Glutamatergic neuron (in vitro differentiated cells): Measurements from ENCODE around the gene DPP9. TPM values are rescaled to one million over a fixed set of nuclear protein-coding genes. Genes with fewer than 3 reads are reported as not detected.

Experiments used
- DNase-seq: peaks from one replicate; pipeline ENCODE4 v3.0.0; 2022
- H3K27ac Mint-ChIP-seq: one replicate; pipeline ENCODE4 v1.8.0; 2020; ENCODE audit warnings: mild to moderate bottlenecking, mixed read lengths, inconsistent platforms; ENCODE audit not compliant: unreplicated experiment
- H3K27me3 Mint-ChIP-seq: one replicate; pipeline ENCODE4 v1.8.0; 2020; ENCODE audit warnings: mild to moderate bottlenecking, moderate library complexity, mixed read lengths, inconsistent platforms; ENCODE audit not compliant: unreplicated experiment
- H3K36me3 Mint-ChIP-seq: one replicate; pipeline ENCODE4 v1.8.0; 2020; ENCODE audit warnings: mild to moderate bottlenecking, mixed read lengths, inconsistent platforms; ENCODE audit not compliant: unreplicated experiment
- H3K4me1 Mint-ChIP-seq: one replicate; pipeline ENCODE4 v1.8.0; 2020; ENCODE audit warnings: mild to moderate bottlenecking, low read depth, mixed read lengths, inconsistent platforms; ENCODE audit not compliant: unreplicated experiment
- H3K4me3 Mint-ChIP-seq: one replicate; pipeline ENCODE4 v1.8.0; 2020; ENCODE audit warnings: mild to moderate bottlenecking, mixed read lengths, inconsistent platforms; ENCODE audit not compliant: unreplicated experiment
- H3K9me3 Mint-ChIP-seq: one replicate; pipeline ENCODE4 v1.8.0; 2020; ENCODE audit warnings: mild to moderate bottlenecking, moderate library complexity, mixed read lengths, inconsistent platforms; ENCODE audit not compliant: unreplicated experiment
- total RNA-seq: library from RNA; stranded (reverse); fragmentation: NEBNext Ultra II Directional; extraction: Animal tissue kit (Norgen Biotek cat#: 25700); gene quantifications from one replicate; pipeline ENCODE4 v1.2.1, GENCODE V29; 2021; ENCODE audit not compliant: unreplicated experiment
- TF ChIP-seq, protein P1 (sequence below): fragments of 200-600 bp; sonication (generic); IDR thresholded peaks from one replicate; pipeline ENCODE4 v1.5.0; 2021; ENCODE audit not compliant: partially characterized antibody, unreplicated experiment

The DPP9 gene
- total RNA-seq, 1 donor from 2014 or later, result 44.8 TPM

DNA sequence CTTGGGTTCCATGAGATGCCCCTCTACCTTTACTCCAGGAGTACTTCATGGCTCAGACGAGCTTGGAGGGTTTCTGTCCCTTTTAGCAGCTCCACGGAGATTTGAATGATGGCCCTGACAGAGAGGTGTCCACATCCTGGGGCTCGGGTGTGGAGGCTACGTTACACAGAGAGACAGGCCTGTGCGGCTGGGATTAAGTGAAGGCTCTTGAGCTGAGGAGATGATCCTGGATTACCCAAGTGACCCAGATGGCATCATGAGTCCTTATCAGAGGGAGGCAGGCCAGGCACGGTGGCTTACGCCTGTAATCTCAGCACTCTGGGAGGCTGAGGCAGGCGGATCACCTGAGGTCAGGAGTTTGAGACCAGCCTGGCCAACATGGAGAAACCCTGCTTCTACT is 12.4 kb downstream of the DPP9 start:
- Mint-ChIP-seq H3K9me3 (peaks cover 3% of the 10 kb centered on the region), H3K4me3 (no peak overlapping the region), H3K27ac (no peak overlapping the region), H3K36me3 (peaks cover 9% of the 10 kb centered on the region), H3K4me1 (no peaks in the 10 kb centered on the region), H3K27me3 (peaks cover 9% of the 10 kb centered on the region)
- no peak for DNase-seq
- TF ChIP-seq, protein P1, sequence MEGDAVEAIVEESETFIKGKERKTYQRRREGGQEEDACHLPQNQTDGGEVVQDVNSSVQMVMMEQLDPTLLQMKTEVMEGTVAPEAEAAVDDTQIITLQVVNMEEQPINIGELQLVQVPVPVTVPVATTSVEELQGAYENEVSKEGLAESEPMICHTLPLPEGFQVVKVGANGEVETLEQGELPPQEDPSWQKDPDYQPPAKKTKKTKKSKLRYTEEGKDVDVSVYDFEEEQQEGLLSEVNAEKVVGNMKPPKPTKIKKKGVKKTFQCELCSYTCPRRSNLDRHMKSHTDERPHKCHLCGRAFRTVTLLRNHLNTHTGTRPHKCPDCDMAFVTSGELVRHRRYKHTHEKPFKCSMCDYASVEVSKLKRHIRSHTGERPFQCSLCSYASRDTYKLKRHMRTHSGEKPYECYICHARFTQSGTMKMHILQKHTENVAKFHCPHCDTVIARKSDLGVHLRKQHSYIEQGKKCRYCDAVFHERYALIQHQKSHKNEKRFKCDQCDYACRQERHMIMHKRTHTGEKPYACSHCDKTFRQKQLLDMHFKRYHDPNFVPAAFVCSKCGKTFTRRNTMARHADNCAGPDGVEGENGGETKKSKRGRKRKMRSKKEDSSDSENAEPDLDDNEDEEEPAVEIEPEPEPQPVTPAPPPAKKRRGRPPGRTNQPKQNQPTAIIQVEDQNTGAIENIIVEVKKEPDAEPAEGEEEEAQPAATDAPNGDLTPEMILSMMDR, result no peak

DNA sequence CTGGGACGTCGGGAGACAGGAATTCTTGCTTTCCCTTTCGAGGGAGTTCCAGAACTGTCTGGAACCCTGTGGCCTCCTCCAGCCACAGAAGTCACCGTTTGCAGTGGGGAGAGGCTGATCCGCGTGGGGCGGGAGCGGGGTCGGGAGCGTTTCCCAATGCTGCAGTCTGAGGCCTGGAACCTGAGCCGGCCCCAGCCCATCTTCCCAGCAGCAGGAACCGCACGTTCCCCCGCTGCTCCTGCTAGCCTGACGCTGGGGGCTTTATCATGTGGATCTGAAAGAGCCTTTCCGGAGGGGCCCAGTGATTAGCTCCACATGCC is 13.4 kb downstream of the DPP9 start:
- TF ChIP-seq, protein P1, result no peak
- Mint-ChIP-seq H3K36me3 (peaks cover 9% of the 10 kb centered on the region), H3K4me3 (no peak overlapping the region), H3K27me3 (peaks cover 7% of the 10 kb centered on the region), H3K9me3 (peaks cover 3% of the 10 kb centered on the region), H3K4me1 (no peaks in the 10 kb centered on the region), H3K27ac (no peak overlapping the region)
- DNase-seq, result no peak

DNA sequence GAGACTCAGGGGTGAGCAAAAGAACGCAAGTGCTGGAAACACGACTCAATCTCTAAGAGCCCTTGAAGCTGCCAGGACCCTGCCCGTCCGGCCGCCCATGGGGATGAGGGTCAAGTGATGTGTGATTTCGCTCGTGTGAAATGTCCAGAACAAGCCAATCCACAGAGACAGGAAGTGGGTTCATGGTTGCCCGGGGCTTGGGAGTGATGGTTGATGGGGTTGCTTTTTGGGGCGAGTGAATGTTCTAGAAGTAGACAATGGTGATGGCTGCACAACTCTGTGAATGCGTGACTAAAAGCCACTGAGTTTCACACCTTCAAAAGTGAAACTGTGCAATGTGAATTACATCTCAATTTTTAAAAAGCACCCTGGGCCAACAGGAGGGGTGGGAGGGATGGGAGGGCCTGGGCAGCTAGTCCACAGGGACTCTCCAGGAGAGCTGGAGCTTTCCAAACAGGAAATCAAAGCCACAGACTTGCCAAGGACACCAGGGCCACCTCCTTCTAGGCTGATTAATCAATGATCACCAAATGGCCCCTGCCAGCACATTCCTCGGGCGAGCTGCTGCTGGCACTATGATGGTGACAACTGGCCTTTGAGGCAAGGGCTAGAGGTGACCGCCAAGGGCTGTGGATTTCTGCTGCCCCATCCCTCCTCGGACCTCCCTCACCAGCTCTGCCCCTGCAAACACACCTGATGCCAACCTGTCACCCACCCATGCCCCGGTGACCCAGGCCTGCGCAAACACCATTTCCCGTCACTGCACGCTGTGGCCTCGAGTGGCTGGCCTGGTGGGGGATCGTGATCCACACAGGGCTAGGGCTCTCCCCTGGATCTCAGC is 14.0 kb downstream of the DPP9 start:
- H3K27me3 Mint-ChIP-seq, result peaks cover 6% of the 10 kb centered on the region
- peaks cover 2% of the 10 kb centered on the region for H3K9me3 Mint-ChIP-seq
- TF ChIP-seq, protein P1, result no peak
- H3K4me1 Mint-ChIP-seq, result no peaks in the 10 kb centered on the region
- peaks cover 7% of the 10 kb centered on the region for H3K36me3 Mint-ChIP-seq
- no peak for DNase-seq
- no peak overlapping the region for H3K4me3 Mint-ChIP-seq
- H3K27ac Mint-ChIP-seq, result peak overlapping the region; percentile 15

DNA sequence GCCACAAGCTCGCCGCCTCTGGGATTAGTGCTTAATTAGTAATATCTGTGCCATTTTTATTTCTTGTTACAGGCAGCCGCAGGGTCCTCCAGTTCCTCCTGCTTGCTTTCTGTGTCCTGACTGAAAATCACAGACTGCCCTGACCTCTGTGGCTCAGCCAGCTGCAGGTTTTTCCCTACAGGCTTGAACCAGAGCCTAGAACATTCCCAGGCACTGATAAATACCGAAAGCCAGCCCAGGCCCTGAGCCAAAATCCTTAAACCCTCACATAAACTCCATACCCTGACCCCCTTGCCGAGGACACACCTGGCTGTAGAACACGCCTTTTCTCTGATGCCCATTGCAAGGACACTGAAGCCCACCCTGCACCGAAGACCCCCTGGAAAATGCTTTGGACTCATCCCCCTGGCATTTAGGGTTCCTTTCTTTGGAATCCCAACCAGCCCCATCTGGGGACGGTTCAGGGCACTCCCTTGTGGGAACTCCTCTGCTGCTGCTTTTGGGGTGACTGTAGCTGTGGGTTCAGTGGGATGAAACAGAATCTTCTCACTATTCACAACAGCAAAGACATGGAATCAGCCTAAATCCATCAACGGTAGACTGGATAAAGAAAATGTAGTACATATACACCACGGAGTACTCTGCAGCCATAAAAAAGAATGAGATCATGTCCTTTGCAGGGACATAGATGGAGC is 15.5 kb downstream of the DPP9 start:
- TF ChIP-seq, protein P1, result no peak
- H3K27ac Mint-ChIP-seq, result no peak overlapping the region
- DNase-seq, result no peak
- H3K4me3 Mint-ChIP-seq, result no peak overlapping the region
- H3K27me3 Mint-ChIP-seq, result peaks cover 3% of the 10 kb centered on the region
- H3K9me3 Mint-ChIP-seq, result no peaks in the 10 kb centered on the region
- peaks cover 5% of the 10 kb centered on the region for H3K36me3 Mint-ChIP-seq
- H3K4me1 Mint-ChIP-seq, result no peaks in the 10 kb centered on the region

DNA sequence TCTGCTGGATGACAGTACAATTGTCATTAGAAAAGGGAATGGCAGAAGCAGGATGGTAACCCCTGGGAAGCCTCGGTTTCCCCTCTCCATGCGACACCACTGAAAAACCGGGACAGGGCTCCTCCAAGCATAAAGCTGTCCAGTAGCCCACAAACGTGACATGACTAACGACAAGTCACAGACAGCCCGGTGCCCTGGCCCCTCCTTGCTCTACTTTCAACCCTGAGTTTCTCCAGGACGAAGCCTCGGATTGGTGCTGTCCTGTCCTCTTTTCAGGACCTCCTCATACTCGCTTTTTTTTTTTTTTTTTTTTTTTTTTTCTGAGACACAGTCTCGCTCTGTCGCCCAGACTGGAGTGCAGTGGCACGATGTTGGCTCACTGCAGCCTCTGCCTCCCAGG is 16.3 kb downstream of the DPP9 start:
- H3K4me1 Mint-ChIP-seq, result no peaks in the 10 kb centered on the region
- H3K9me3 Mint-ChIP-seq, result no peaks in the 10 kb centered on the region
- peaks cover 5% of the 10 kb centered on the region for H3K27me3 Mint-ChIP-seq
- H3K36me3 Mint-ChIP-seq, result peaks cover 5% of the 10 kb centered on the region
- no peak for DNase-seq
- TF ChIP-seq, protein P1, result no peak
- H3K27ac Mint-ChIP-seq, result no peak overlapping the region
- no peak overlapping the region for H3K4me3 Mint-ChIP-seq
